Heart right ventricle (tissue), 16 donors: ENCODE data around the gene CD6. TPM values are rescaled to one million over a fixed set of nuclear protein-coding genes. Genes with fewer than 3 reads are reported as not detected.

Experiments
- ATAC-seq, 8 donors: fragments of 200-7000 bp; cut with Tn5 transposase; one replicate each; pipeline ENCODE4 v1.9.1; 2020; ENCODE audit warnings: mild to moderate bottlenecking in 8 of 8, moderate library complexity in 8 of 8, moderate number of reproducible peaks in 1 of 8
- DNase-seq, 2 donors: peaks; one replicate each; pipeline ENCODE4 v3.0.0-alpha.2; 2020
- H3K27ac ChIP-seq, 10 donors: fragments of 200-600 bp; sonication (generic) in 2 of 10; one replicate each; pipeline versions ENCODE4 v1.5.0 to v1.8.0; 2020 to 2022; ENCODE audit warnings: mild to moderate bottlenecking in 3 of 10
- H3K27me3 ChIP-seq, 7 donors: fragments of 200-600 bp; one replicate each; pipeline ENCODE4 v1.8.0; 2021 to 2022; ENCODE audit warnings: mild to moderate bottlenecking in 2 of 7
- H3K36me3 ChIP-seq, 9 donors: fragments of 200-600 bp; sonication (generic) in 1 of 9; one replicate each; pipeline versions ENCODE4 v1.5.0 to v1.8.0; 2020 to 2022; ENCODE audit warnings: mild to moderate bottlenecking in 2 of 9
- H3K4me1 ChIP-seq, 9 donors: fragments of 200-600 bp; sonication (generic) in 1 of 9; one replicate each; pipeline versions ENCODE4 v1.5.0 to v1.8.0; 2020 to 2022; ENCODE audit warnings: mild to moderate bottlenecking in 4 of 9
- H3K4me3 ChIP-seq, 10 donors: fragments of 200-600 bp; sonication (generic) in 2 of 10; one replicate each; pipeline versions ENCODE4 v1.5.0 to v1.8.0; 2020 to 2022; ENCODE audit warnings: mild to moderate bottlenecking in 7 of 10, moderate library complexity in 2 of 10
- H3K9me3 ChIP-seq, 11 donors: fragments of 200-600 bp in 10 of 11; sonication (generic) in 2 of 11; one replicate each; pipeline versions ENCODE4 v1.5.0 to v1.8.0; 2013 to 2022; ENCODE audit warnings: mild to moderate bottlenecking in 2 of 11, control low read depth in 1 of 11, moderate library complexity in 1 of 11
- WGBS, 2 donors: extraction: QIAGEN DNeasy Blood & Tissue Kit; methylation state at CpG; one replicate each; pipeline ENCODE4 v1.1.7; 2013; ENCODE audit warnings: inconsistent platforms in 1 of 2; 5-methylcytosine and 5-hydroxymethylcytosine counted together
- intact Hi-C, 10 donors: fragments of 100-400 bp; cut with DNase I; formaldehyde crosslinking; loops; one replicate each; pipeline versions ENCODE4 v1.11.1 to v1.14.2; 2022
- polyA plus RNA-seq, 2 donors: library from polyadenylated mRNA; stranded (reverse); fragments of 200-250 nt; gene quantifications; one replicate each; pipeline ENCODE4 v1.2.3, GENCODE V29; 2013
- total RNA-seq, 10 donors: library from RNA; stranded (reverse); fragmentation: NEBNext Ultra II Directional in 3 of 10; extraction: Animal tissue kit (Norgen Biotek cat#: 25700) in 3 of 10; gene quantifications; one replicate each; pipeline versions ENCODE4 v1.2.1 to v1.2.4, GENCODE V29; 2021 to 2023
- TF ChIP-seq, protein P1 (sequence below), 9 donors: fragments of 200-600 bp; sonication (generic) in 2 of 9; IDR thresholded peaks; one replicate each; pipeline versions ENCODE4 v1.5.0 to v1.8.0; 2021 to 2022; ENCODE audit warnings: antibody characterized with exemption in 9 of 9, mild to moderate bottlenecking in 5 of 9, moderate library complexity in 1 of 9
- donor health status: Arrhythmogenic right ventricular cardiomyopathy.
- donor health status: ischemic (EF 13 %, LVEDD 7.1; RV severe dilation, severe dysfunction).
- donor health status: healthy with polysubstance abuse.
- donor health status: DM: no; HTN: yes; CAD: no.
- donor health status: DM: no; HTN: no; CAD: no.
- donor health status: ischemic (EF 25% LVEDD 6.9; RV normal size, moderate dysfunction).
- donor health status: ischemic (EF 25% LVEDD 5.7; RV mildly dilated, moderate dysfunction).
- donor health status: healthy.
- donor health status: DM: yes; HTN: yes; CAD: no.
- donor health status: Ischemic cardiomyopathy.
- donor health status: ischemic (EF 35%, LVEDD 5.7; RV mildly dilated, moderate dysfunction).
- donor health status: nonischemic (EF 11% LVEDD 7.7; RV severe dilation, severe dysfunction).
- donor health status: DM: yes; HTN: yes; CAD: no.
- donor health status: PGD.
- donor health status: ischemic (EF 29% LVEDD 5.4; RV normal size, mild dysfunction).
- donor health status: nonischemic (EF 23%, LVEDD 6.1; RV moderate dilation, normal function).

Gene CD6
- total and polyA plus RNA-seq, 12 donors: 0.07 to 4.5 (median 0.34) TPM; not detected in 1

DNA sequence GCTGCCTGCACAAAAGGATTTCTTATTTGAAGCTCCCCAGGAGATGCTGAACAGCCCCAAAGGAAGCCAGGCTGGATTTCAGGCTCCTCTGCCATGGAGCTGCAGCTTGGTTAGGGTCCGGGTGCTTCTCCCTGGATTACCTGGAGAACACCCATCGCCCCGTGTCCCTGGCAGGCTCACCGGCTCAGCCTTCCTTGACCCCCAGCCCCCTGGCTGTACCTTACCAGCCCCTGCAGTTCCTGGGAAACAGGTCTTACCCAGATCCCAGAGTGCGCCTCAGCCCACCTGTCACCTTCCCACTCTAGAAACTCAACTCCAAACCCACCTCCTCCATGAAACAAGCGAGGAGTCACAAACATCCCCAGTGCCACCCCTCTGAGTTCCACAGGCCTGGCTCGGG lies 85.5 kb downstream of the CD6 start:
- intact Hi-C loops: no loop called here
- Histone ChIP-seq H3K9me3 (no peaks in the 10 kb centered on the region), H3K27me3 (no peaks in the 10 kb centered on the region), H3K27ac (no peak overlapping the region), H3K4me3 (no peak overlapping the region), H3K4me1 (peaks cover 0 to 18% (median 0%) of the 10 kb centered on the region in 9 donors), H3K36me3 (no peaks in the 10 kb centered on the region)
- ATAC-seq: no peak
- WGBS, 2 donors: 84 to 85% methylated on average over 7 of the region's 7 CpGs
- DNase-seq: no peak
- TF ChIP-seq, protein P1, sequence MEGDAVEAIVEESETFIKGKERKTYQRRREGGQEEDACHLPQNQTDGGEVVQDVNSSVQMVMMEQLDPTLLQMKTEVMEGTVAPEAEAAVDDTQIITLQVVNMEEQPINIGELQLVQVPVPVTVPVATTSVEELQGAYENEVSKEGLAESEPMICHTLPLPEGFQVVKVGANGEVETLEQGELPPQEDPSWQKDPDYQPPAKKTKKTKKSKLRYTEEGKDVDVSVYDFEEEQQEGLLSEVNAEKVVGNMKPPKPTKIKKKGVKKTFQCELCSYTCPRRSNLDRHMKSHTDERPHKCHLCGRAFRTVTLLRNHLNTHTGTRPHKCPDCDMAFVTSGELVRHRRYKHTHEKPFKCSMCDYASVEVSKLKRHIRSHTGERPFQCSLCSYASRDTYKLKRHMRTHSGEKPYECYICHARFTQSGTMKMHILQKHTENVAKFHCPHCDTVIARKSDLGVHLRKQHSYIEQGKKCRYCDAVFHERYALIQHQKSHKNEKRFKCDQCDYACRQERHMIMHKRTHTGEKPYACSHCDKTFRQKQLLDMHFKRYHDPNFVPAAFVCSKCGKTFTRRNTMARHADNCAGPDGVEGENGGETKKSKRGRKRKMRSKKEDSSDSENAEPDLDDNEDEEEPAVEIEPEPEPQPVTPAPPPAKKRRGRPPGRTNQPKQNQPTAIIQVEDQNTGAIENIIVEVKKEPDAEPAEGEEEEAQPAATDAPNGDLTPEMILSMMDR (IDR thresholded peaks at IDR 0.05): no peak

DNA sequence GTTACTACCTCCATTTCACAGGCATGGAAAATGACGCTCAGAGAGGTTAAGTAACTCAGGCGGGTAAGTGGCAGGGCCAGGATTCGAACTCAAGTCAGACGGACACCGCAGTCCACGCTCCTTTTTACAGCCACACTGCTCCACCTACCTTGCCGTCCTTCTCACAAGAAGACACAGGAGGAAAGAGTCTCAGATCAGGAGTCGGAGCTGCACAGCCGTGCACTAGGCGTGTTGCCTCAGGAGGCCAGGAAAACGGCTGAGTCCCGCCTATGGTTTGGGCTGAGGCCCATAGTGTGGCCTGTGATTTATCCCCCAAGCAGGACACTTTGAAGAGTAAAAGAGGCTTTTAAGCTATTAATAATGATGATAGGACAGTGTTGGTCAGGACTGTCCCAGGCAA lies 86.1 kb downstream of the CD6 start:
- ATAC-seq (no peak), DNase-seq (no peak)
- Histone ChIP-seq H3K4me1 (peaks cover 0 to 18% (median 0%) of the 10 kb centered on the region in 9 donors), H3K27ac (no peak overlapping the region), H3K36me3 (no peaks in the 10 kb centered on the region), H3K27me3 (no peaks in the 10 kb centered on the region), H3K9me3 (no peaks in the 10 kb centered on the region), H3K4me3 (no peak overlapping the region)
- 91 to 92% methylated on average over 12 of the region's 12 CpGs for WGBS, 2 donors
- TF ChIP-seq, protein P1 (IDR thresholded peaks at IDR 0.05): no peak
- intact Hi-C loops: no loop called here

DNA sequence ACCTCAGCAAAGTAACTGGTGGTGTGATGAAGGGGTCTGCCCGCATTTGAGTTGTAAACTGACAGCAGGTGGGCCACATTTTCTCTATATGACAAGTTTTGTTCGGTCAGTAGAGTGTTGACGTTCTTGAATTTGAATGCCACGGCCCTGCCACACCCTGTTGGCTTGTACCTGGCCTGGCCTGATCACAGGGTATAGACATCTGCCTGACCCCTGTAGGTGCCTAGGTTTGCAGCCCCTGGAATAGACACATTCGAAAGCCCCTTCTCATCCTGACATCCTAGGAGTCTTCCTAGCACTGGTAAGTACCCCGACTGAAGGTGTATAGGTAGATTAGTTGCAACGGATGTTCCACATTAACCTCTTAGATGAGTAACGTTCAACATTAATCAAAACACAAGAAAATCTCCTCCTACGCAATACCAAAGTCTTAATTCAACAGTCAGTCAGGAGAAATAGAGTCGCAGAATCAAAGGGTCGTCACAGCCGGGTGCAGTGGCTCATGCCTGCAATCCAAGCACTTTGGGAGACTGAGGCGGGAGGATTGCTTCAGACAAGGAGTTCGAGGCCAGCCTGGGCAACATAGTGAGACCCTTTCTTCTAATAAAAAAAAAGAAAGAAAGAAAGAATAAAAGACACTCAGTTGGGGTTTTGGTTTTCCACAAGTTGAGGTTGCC lies 87.2 kb downstream of the CD6 start:
- peaks cover 0 to 18% (median 0%) of the 10 kb centered on the region in 9 donors for H3K4me1 ChIP-seq
- TF ChIP-seq, protein P1 (IDR thresholded peaks at IDR 0.05): no peak
- no peaks in the 10 kb centered on the region for H3K9me3 ChIP-seq
- H3K27ac ChIP-seq: no peak overlapping the region
- 88 to 89% methylated on average over 14 of the region's 14 CpGs for WGBS, 2 donors
- H3K36me3 ChIP-seq: no peaks in the 10 kb centered on the region
- no peak overlapping the region for H3K4me3 ChIP-seq
- H3K27me3 ChIP-seq: no peaks in the 10 kb centered on the region
- DNase-seq: no peak
- ATAC-seq: no peak
- intact Hi-C loops: no loop called here

DNA sequence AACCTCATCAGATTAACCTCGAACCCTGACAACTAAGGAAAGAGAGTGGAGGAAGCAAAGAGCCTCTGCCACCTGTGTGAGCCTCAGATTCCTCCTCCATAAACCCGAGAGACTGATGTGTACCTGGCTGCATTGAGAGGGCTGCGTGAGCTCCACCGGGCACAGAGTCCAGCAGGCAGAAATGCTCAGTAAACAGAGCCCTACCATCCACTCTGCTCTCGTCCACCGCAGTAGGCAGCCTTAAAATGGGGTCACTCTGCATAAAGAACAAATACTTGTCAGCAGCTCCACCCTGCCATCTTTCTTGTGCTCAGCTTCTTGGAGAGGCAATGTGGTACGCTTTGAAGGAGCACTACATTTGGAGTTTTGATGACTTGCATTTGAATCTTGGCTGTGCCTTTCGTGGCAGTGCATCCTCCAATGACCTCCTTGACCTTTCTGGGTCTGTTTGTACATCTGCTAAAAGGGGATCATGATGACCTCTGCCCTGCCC lies 87.8 kb downstream of the CD6 start:
- no peak for ATAC-seq
- intact Hi-C loops: no loop called here
- 83 to 88% methylated on average over 8 of the region's 8 CpGs for WGBS, 2 donors

More for the DNA sequence above, 87.8 kb downstream of the CD6 start:
- Histone ChIP-seq H3K36me3 (no peaks in the 10 kb centered on the region), H3K27me3 (no peaks in the 10 kb centered on the region), H3K9me3 (no peaks in the 10 kb centered on the region), H3K4me3 (no peak overlapping the region), H3K27ac (no peak overlapping the region), H3K4me1 (peaks cover 0 to 18% (median 0%) of the 10 kb centered on the region in 9 donors)
- TF ChIP-seq, protein P1 (IDR thresholded peaks at IDR 0.05): no peak
- no peak for DNase-seq
